Glutamatergic neuron (in vitro differentiated cells): ENCODE measurements around the gene FOXO1. TPM values are rescaled to one million over a fixed set of nuclear protein-coding genes. Genes with fewer than 3 reads are reported as not detected.

ENCODE experiments used
- DNase-seq: peaks from one replicate; pipeline ENCODE4 v3.0.0; 2022
- H3K27ac Mint-ChIP-seq: one replicate; pipeline ENCODE4 v1.8.0; 2020; ENCODE audit warnings: mild to moderate bottlenecking, mixed read lengths, inconsistent platforms; ENCODE audit not compliant: unreplicated experiment
- H3K27me3 Mint-ChIP-seq: one replicate; pipeline ENCODE4 v1.8.0; 2020; ENCODE audit warnings: mild to moderate bottlenecking, moderate library complexity, mixed read lengths, inconsistent platforms; ENCODE audit not compliant: unreplicated experiment
- H3K36me3 Mint-ChIP-seq: one replicate; pipeline ENCODE4 v1.8.0; 2020; ENCODE audit warnings: mild to moderate bottlenecking, mixed read lengths, inconsistent platforms; ENCODE audit not compliant: unreplicated experiment
- H3K4me1 Mint-ChIP-seq: one replicate; pipeline ENCODE4 v1.8.0; 2020; ENCODE audit warnings: mild to moderate bottlenecking, low read depth, mixed read lengths, inconsistent platforms; ENCODE audit not compliant: unreplicated experiment
- H3K4me3 Mint-ChIP-seq: one replicate; pipeline ENCODE4 v1.8.0; 2020; ENCODE audit warnings: mild to moderate bottlenecking, mixed read lengths, inconsistent platforms; ENCODE audit not compliant: unreplicated experiment
- H3K9me3 Mint-ChIP-seq: one replicate; pipeline ENCODE4 v1.8.0; 2020; ENCODE audit warnings: mild to moderate bottlenecking, moderate library complexity, mixed read lengths, inconsistent platforms; ENCODE audit not compliant: unreplicated experiment
- total RNA-seq: library from RNA; stranded (reverse); fragmentation: NEBNext Ultra II Directional; extraction: Animal tissue kit (Norgen Biotek cat#: 25700); gene quantifications from one replicate; pipeline ENCODE4 v1.2.1, GENCODE V29; 2021; ENCODE audit not compliant: unreplicated experiment
- TF ChIP-seq, protein P1 (sequence below): fragments of 200-600 bp; sonication (generic); IDR thresholded peaks from one replicate; pipeline ENCODE4 v1.5.0; 2021; ENCODE audit not compliant: partially characterized antibody, unreplicated experiment

The FOXO1 gene
- total RNA-seq, 1 donor from 2014 or later = 1.4 TPM

GRCh38 chr13:40588101-40588500, 78.3 kb downstream of the FOXO1 start:
- Mint-ChIP-seq H3K27ac (no peak overlapping the region), H3K36me3 (peaks cover 8% of the 10 kb centered on the region), H3K4me3 (no peak overlapping the region), H3K4me1 (peaks cover 17% of the 10 kb centered on the region), H3K9me3 (peaks cover 2% of the 10 kb centered on the region), H3K27me3 (peaks cover 1% of the 10 kb centered on the region)
- TF ChIP-seq, protein P1, sequence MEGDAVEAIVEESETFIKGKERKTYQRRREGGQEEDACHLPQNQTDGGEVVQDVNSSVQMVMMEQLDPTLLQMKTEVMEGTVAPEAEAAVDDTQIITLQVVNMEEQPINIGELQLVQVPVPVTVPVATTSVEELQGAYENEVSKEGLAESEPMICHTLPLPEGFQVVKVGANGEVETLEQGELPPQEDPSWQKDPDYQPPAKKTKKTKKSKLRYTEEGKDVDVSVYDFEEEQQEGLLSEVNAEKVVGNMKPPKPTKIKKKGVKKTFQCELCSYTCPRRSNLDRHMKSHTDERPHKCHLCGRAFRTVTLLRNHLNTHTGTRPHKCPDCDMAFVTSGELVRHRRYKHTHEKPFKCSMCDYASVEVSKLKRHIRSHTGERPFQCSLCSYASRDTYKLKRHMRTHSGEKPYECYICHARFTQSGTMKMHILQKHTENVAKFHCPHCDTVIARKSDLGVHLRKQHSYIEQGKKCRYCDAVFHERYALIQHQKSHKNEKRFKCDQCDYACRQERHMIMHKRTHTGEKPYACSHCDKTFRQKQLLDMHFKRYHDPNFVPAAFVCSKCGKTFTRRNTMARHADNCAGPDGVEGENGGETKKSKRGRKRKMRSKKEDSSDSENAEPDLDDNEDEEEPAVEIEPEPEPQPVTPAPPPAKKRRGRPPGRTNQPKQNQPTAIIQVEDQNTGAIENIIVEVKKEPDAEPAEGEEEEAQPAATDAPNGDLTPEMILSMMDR = no peak
- DNase-seq = no peak

- Mint-ChIP-seq H3K4me3 (no peak overlapping the region), H3K36me3 (peaks cover 17% of the 10 kb centered on the region), H3K27me3 (peaks cover 1% of the 10 kb centered on the region), H3K4me1 (peaks cover 17% of the 10 kb centered on the region), H3K27ac (no peak overlapping the region), H3K9me3 (peaks cover under 1% of the 10 kb centered on the region)
- DNase-seq = no peak
- TF ChIP-seq, protein P1 = no peak
These were observed 79.4 kb downstream of the FOXO1 start for GRCh38 chr13:40586886-40587565.

- H3K4me1 Mint-ChIP-seq = peaks cover 15% of the 10 kb centered on the region
- peaks cover 1% of the 10 kb centered on the region for H3K27me3 Mint-ChIP-seq
- H3K27ac Mint-ChIP-seq = no peak overlapping the region
- H3K4me3 Mint-ChIP-seq = no peak overlapping the region
- peaks cover 17% of the 10 kb centered on the region for H3K36me3 Mint-ChIP-seq
- no peaks in the 10 kb centered on the region for H3K9me3 Mint-ChIP-seq
- DNase-seq = no peak
- TF ChIP-seq, protein P1 = no peak
These were observed 80.5 kb downstream of the FOXO1 start for GRCh38 chr13:40585911-40586471.

DNA sequence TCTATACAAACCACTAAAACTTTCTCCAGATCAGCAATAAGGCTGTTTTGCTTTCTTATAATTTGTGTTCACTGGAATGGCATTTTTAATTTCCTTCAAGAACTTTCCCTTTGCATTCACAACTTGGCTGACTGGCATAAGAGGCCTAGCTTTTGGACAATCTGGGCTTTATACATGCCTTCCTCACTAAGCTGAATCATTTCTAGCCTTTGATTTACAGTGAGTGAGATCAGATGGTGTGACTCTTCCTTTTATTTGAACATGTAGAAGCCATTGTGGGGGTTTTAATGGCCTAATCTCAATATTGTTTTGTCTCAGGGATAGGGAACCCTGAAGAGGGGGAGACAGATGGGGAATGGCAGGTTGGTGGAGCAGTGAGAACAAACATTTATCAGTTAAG, 82.7 kb downstream of the FOXO1 start:
- Mint-ChIP-seq H3K27ac (no peak overlapping the region), H3K9me3 (no peaks in the 10 kb centered on the region), H3K36me3 (peaks cover 17% of the 10 kb centered on the region), H3K4me3 (no peak overlapping the region), H3K27me3 (no peaks in the 10 kb centered on the region), H3K4me1 (peaks cover 9% of the 10 kb centered on the region)
- TF ChIP-seq, protein P1 = no peak
- DNase-seq = no peak

GRCh38 chr13:40582531-40582930, 83.9 kb downstream of the FOXO1 start:
- no peak for DNase-seq
- peaks cover 17% of the 10 kb centered on the region for H3K36me3 Mint-ChIP-seq
- H3K27ac Mint-ChIP-seq = no peak overlapping the region
- peaks cover 6% of the 10 kb centered on the region for H3K4me1 Mint-ChIP-seq
- H3K9me3 Mint-ChIP-seq = no peaks in the 10 kb centered on the region
- no peaks in the 10 kb centered on the region for H3K27me3 Mint-ChIP-seq
- no peak overlapping the region for H3K4me3 Mint-ChIP-seq
- TF ChIP-seq, protein P1 = no peak
